ENCODE results near the gene KCTD10. TPM values are rescaled to one million over a fixed set of nuclear protein-coding genes. Genes with fewer than 3 reads are reported as not detected.

Gene KCTD10
- total RNA-seq, 1 experiment from 2014 or later: 45.9 TPM

- BruUV-seq (replicated peaks): no TSS peak
- H3K4me1 ChIP-seq (replicated peaks; ENCODE audit: insufficient read depth): peaks cover 36% of the 10 kb centered on the region
- intact Hi-C loops (cut with micrococcal nuclease; ENCODE audit: unreplicated experiment): no loop called here
- no peak overlapping the region for H3K4me2 ChIP-seq
- TF ChIP-seq EZH2 (IDR thresholded peaks at IDR 0.05; ENCODE audit: low read depth): no peak
- TF ChIP-seq, protein P1, sequence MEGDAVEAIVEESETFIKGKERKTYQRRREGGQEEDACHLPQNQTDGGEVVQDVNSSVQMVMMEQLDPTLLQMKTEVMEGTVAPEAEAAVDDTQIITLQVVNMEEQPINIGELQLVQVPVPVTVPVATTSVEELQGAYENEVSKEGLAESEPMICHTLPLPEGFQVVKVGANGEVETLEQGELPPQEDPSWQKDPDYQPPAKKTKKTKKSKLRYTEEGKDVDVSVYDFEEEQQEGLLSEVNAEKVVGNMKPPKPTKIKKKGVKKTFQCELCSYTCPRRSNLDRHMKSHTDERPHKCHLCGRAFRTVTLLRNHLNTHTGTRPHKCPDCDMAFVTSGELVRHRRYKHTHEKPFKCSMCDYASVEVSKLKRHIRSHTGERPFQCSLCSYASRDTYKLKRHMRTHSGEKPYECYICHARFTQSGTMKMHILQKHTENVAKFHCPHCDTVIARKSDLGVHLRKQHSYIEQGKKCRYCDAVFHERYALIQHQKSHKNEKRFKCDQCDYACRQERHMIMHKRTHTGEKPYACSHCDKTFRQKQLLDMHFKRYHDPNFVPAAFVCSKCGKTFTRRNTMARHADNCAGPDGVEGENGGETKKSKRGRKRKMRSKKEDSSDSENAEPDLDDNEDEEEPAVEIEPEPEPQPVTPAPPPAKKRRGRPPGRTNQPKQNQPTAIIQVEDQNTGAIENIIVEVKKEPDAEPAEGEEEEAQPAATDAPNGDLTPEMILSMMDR (conservative IDR thresholded peaks at IDR 0.05): no peak
- H3K9me3 ChIP-seq (ENCODE audit: insufficient read depth, low read depth): no peaks in the 10 kb centered on the region
- no peak overlapping the region for H3K4me3 ChIP-seq
- peaks cover 44% of the 10 kb centered on the region for H3K79me2 ChIP-seq (ENCODE audit: low read depth)
- no peak overlapping the region for H2AFZ ChIP-seq
- H3K9me2 ChIP-seq (ENCODE audit: insufficient read depth): no peaks in the 10 kb centered on the region
- no peak overlapping the region for H3K27ac ChIP-seq
- peaks cover 11% of the 10 kb centered on the region for H3K36me3 ChIP-seq (ENCODE audit: low read depth)
- H4K20me1 ChIP-seq (ENCODE audit: insufficient read depth): peaks cover 4% of the 10 kb centered on the region; the same call in 1 of the 2 replicates
- peaks cover 34% of the 10 kb centered on the region for H3F3A ChIP-seq (ENCODE audit: insufficient read depth, low read depth)
- CTCF ChIA-PET: no interaction called here
- no peak for DNase-seq
- no peaks in the 10 kb centered on the region for H3K27me3 ChIP-seq (ENCODE audit: insufficient read depth, low read depth)
- POLR2A ChIA-PET (ENCODE audit: unreplicated experiment): no interaction called here
Observed at GRCh38 chr12:109458771-109459208, 18.3 kb downstream of the KCTD10 start.

DNA sequence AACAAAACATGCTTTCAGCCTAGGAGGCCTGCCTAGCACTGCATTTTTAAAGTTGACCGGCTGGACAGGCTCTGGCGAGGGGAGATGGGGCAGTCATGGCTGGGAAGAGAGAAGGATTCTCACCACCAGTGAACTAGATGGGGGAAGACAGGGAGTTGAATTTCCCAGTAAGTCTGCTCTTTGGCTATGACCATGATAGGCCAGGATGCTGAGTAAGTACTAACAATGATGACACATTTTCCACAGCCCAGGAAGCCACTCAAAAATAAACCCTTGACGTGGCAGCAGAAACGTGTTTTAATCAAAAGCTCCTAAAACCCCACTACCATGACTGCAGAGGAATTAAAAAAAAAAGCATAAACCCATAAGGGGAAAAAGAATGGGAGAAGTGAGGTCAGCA, 19.0 kb downstream of the KCTD10 start:
- Histone ChIP-seq H3K36me3 (ENCODE audit: low read depth) (peaks cover 11% of the 10 kb centered on the region), H4K20me1 (ENCODE audit: insufficient read depth) (peaks cover 4% of the 10 kb centered on the region; the same call in 1 of the 2 replicates), H3K9me2 (ENCODE audit: insufficient read depth) (no peaks in the 10 kb centered on the region), H3K27ac (no peak overlapping the region), H3K4me1 (replicated peaks; ENCODE audit: insufficient read depth) (peaks cover 29% of the 10 kb centered on the region), H3K79me2 (ENCODE audit: low read depth) (peaks cover 40% of the 10 kb centered on the region), H3F3A (ENCODE audit: insufficient read depth, low read depth) (peaks cover 29% of the 10 kb centered on the region), H3K4me2 (no peak overlapping the region), H3K4me3 (no peak overlapping the region), H2AFZ (no peak overlapping the region), H3K9me3 (ENCODE audit: insufficient read depth, low read depth) (no peaks in the 10 kb centered on the region), H3K27me3 (ENCODE audit: insufficient read depth, low read depth) (no peaks in the 10 kb centered on the region)
- intact Hi-C loops (cut with micrococcal nuclease; ENCODE audit: unreplicated experiment): no loop called here
- CTCF ChIA-PET: no interaction called here
- TF ChIP-seq EZH2 (IDR thresholded peaks at IDR 0.05; ENCODE audit: low read depth): no peak
- TF ChIP-seq, protein P1 (conservative IDR thresholded peaks at IDR 0.05): no peak
- POLR2A ChIA-PET (ENCODE audit: unreplicated experiment): no interaction called here
- no peak for DNase-seq
- no TSS peak for BruUV-seq (replicated peaks)

GRCh38 chr12:109455706-109456105, 21.4 kb downstream of the KCTD10 start:
- H2AFZ ChIP-seq: no peak overlapping the region
- peaks cover 16% of the 10 kb centered on the region for H3K36me3 ChIP-seq (ENCODE audit: low read depth)
- no TSS peak for BruUV-seq (replicated peaks)
- CTCF ChIA-PET: no interaction called here
- no peaks in the 10 kb centered on the region for H4K20me1 ChIP-seq (ENCODE audit: insufficient read depth)
- no peak for DNase-seq
- no peak overlapping the region for H3K4me3 ChIP-seq
- H3F3A ChIP-seq (ENCODE audit: insufficient read depth, low read depth): peaks cover 5% of the 10 kb centered on the region; the same call in 1 of the 2 replicates
- H3K27ac ChIP-seq: no peak overlapping the region
- no peaks in the 10 kb centered on the region for H3K9me2 ChIP-seq (ENCODE audit: insufficient read depth)
- TF ChIP-seq EZH2 (IDR thresholded peaks at IDR 0.05; ENCODE audit: low read depth): no peak
- no peaks in the 10 kb centered on the region for H3K9me3 ChIP-seq (ENCODE audit: insufficient read depth, low read depth)
- peaks cover 26% of the 10 kb centered on the region for H3K79me2 ChIP-seq (ENCODE audit: low read depth)
- no peak overlapping the region for H3K4me2 ChIP-seq
- peaks cover 7% of the 10 kb centered on the region for H3K4me1 ChIP-seq (replicated peaks; ENCODE audit: insufficient read depth)
- POLR2A ChIA-PET (ENCODE audit: unreplicated experiment): no interaction called here
- intact Hi-C loops (cut with micrococcal nuclease; ENCODE audit: unreplicated experiment): no loop called here
- H3K27me3 ChIP-seq (ENCODE audit: insufficient read depth, low read depth): no peaks in the 10 kb centered on the region

DNA sequence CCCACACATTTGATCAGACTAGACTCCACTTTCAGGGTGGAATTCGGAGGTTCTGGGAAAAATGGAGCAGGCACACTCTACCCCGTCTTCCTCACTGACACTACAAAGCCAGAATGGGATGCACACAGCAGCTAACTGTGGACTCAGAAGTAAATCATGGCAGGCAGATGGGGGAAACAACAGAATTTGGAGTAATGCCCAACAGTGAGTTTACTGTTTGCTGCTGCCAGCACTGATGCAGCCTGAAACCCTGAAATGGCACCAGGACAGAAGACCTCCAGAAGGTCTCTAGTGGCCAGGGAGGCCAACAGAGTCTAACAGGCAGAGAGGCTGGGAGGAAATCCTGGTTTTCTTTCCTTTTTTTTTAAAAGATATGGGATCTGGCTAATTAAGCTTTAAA, 24.6 kb downstream of the KCTD10 start:
- Histone ChIP-seq H3K9me2 (ENCODE audit: insufficient read depth) (no peaks in the 10 kb centered on the region), H3K36me3 (ENCODE audit: low read depth) (peaks cover 22% of the 10 kb centered on the region), H3K27me3 (ENCODE audit: insufficient read depth, low read depth) (no peaks in the 10 kb centered on the region), H3K79me2 (ENCODE audit: low read depth) (no peaks in the 10 kb centered on the region), H3K4me2 (no peak overlapping the region), H3K27ac (no peak overlapping the region), H4K20me1 (ENCODE audit: insufficient read depth) (peaks cover 12% of the 10 kb centered on the region; the same call in 1 of the 2 replicates), H3F3A (ENCODE audit: insufficient read depth, low read depth) (no peaks in the 10 kb centered on the region; the same call in 1 of the 2 replicates), H3K4me3 (no peak overlapping the region), H2AFZ (no peak overlapping the region), H3K9me3 (ENCODE audit: insufficient read depth, low read depth) (no peaks in the 10 kb centered on the region), H3K4me1 (replicated peaks; ENCODE audit: insufficient read depth) (no peaks in the 10 kb centered on the region)
- ChIA-PET POLR2A (ENCODE audit: unreplicated experiment) (interaction anchor here (0.6 kb wide), 1 partner anchor 31 kb away, joined by 6 read pairs; no protein-coding TSS in a partner anchor), CTCF (no interaction called here)
- intact Hi-C loops (cut with micrococcal nuclease; ENCODE audit: unreplicated experiment): no loop called here
- no peak for DNase-seq
- no peak for TF ChIP-seq EZH2 (IDR thresholded peaks at IDR 0.05; ENCODE audit: low read depth)
- TF ChIP-seq, protein P1 (conservative IDR thresholded peaks at IDR 0.05): no peak
- BruUV-seq (replicated peaks): no TSS peak

Data from PC-9 (cell line).